Cardiac muscle cell (in vitro differentiated cells and primary cell): Measurements from ENCODE around the gene CYP46A1. TPM values are rescaled to one million over a fixed set of nuclear protein-coding genes. Genes with fewer than 3 reads are reported as not detected.

Experiments
- DNase-seq, 2 donors: peaks; one replicate each; pipeline versions ENCODE4 v3.0.0 to v3.0.0-alpha.2; 2010 to 2017; ENCODE audit warnings: low read depth in 1 of 2, low spot score in 1 of 2
- H3K27ac ChIP-seq: fragments of 200-600 bp; sonication (generic); 2 replicates; pipeline ENCODE4 v1.5.1; 2016
- H3K27me3 ChIP-seq: fragments of 200-600 bp; sonication (generic); 2 replicates; pipeline ENCODE4 v1.6.0; 2016; ENCODE audit warnings: control low read depth
- H3K36me3 ChIP-seq: fragments of 200-600 bp; sonication (generic); 2 replicates; pipeline ENCODE4 v1.5.1; 2016; ENCODE audit warnings: control low read depth
- H3K4me1 ChIP-seq: fragments of 200-600 bp; sonication (generic); 2 replicates; pipeline ENCODE4 v1.8.1; 2017; ENCODE audit warnings: low read depth, mild to moderate bottlenecking, mixed run types
- H3K4me3 ChIP-seq: fragments of 200-600 bp; sonication (generic); 2 replicates; pipeline ENCODE4 v1.5.1; 2016; ENCODE audit warnings: mild to moderate bottlenecking
- H3K9me3 ChIP-seq: fragments of 200-600 bp; sonication (generic); 2 replicates; pipeline ENCODE4 v1.5.1; 2017; ENCODE audit warnings: low read depth, mild to moderate bottlenecking, control low read depth
- CTCF ChIP-seq: IDR thresholded peaks from 2 replicates; pipeline ENCODE4 v1.5.1; 2012; ENCODE audit warnings: low read depth, mild to moderate bottlenecking, low read length
- polyA plus RNA-seq: library from polyadenylated mRNA; unstranded; fragments of >200 nt; fragmentation: Nextera tagmentation; extraction: Ambion mirVana; gene quantifications from 2 replicates; pipeline ENCODE4 v1.2.1, GENCODE V29; 2016
- total RNA-seq: library from RNA; depleted of rRNA; stranded (reverse); fragments of >200 nt; gene quantifications from 2 replicates; pipeline ENCODE4 v1.2.3, GENCODE V29; 2016

CYP46A1 gene
- total and polyA plus RNA-seq, 2 experiments from 2014 or later, result 11.1 to 15.0 TPM

DNA sequence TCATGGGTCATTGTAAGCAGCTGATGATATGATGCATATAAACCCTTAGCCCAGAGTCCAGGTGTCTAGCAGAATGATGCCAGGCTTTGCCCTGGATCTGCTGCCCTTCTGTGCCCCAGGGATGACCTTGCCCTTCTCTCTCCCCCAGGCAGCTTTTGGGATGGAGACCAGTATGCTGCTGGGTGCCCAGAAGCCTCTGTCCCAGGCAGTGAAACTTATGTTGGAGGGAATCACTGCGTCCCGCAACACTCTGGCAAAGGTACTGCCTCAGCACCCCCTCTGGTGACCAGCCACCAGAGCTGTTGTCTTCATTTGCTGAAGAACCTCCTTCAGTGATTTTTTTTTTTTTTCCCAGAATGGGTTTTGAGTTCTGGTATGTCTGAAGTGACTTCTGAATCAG, 23.3 kb downstream of the CYP46A1 start:
- no peaks in the 10 kb centered on the region for H3K4me1 ChIP-seq
- no peak overlapping the region for H3K27ac ChIP-seq
- H3K27me3 ChIP-seq, result no peaks in the 10 kb centered on the region
- no peak overlapping the region for H3K4me3 ChIP-seq
- DNase-seq, result no peak
- no peaks in the 10 kb centered on the region for H3K9me3 ChIP-seq
- peaks cover 3% of the 10 kb centered on the region for H3K36me3 ChIP-seq
- no peak for TF ChIP-seq CTCF

DNA sequence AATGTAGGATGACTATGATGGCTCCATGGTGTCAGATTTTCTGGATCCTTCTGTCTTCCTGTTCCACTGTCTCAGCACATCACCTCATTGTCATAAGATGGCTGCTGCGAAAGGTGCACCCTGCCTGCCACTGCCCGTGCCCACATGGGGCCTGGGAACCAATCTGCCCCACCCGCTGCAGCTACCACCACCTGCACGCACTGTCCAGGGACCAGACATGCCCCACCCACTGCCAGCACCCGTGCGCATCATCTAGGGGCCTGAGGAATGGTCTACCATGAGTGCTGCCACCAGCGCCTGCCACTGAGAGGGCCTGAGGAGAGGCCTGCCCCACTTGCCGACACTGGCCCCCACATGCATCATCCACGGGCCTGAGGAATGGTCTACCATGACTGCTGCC, 23.8 kb downstream of the CYP46A1 start:
- DNase-seq, result no peak
- Histone ChIP-seq H3K27ac (no peak overlapping the region), H3K27me3 (no peaks in the 10 kb centered on the region), H3K4me1 (no peaks in the 10 kb centered on the region), H3K36me3 (peaks cover 3% of the 10 kb centered on the region), H3K4me3 (no peak overlapping the region), H3K9me3 (no peaks in the 10 kb centered on the region)
- TF ChIP-seq CTCF, result no peak

GRCh38 chr14:99708449-99708848, 24.4 kb downstream of the CYP46A1 start:
- Histone ChIP-seq H3K36me3 (peaks cover 3% of the 10 kb centered on the region), H3K9me3 (no peaks in the 10 kb centered on the region), H3K4me3 (no peak overlapping the region), H3K27ac (no peak overlapping the region), H3K27me3 (no peaks in the 10 kb centered on the region), H3K4me1 (no peaks in the 10 kb centered on the region)
- DNase-seq, result no peak
- no peak for TF ChIP-seq CTCF

GRCh38 chr14:99713972-99714371, 29.9 kb downstream of the CYP46A1 start:
- Histone ChIP-seq H3K27ac (no peak overlapping the region), H3K4me1 (no peaks in the 10 kb centered on the region), H3K9me3 (no peaks in the 10 kb centered on the region), H3K36me3 (no peaks in the 10 kb centered on the region), H3K4me3 (no peak overlapping the region), H3K27me3 (no peaks in the 10 kb centered on the region)
- TF ChIP-seq CTCF, result no peak
- no peak for DNase-seq

DNA sequence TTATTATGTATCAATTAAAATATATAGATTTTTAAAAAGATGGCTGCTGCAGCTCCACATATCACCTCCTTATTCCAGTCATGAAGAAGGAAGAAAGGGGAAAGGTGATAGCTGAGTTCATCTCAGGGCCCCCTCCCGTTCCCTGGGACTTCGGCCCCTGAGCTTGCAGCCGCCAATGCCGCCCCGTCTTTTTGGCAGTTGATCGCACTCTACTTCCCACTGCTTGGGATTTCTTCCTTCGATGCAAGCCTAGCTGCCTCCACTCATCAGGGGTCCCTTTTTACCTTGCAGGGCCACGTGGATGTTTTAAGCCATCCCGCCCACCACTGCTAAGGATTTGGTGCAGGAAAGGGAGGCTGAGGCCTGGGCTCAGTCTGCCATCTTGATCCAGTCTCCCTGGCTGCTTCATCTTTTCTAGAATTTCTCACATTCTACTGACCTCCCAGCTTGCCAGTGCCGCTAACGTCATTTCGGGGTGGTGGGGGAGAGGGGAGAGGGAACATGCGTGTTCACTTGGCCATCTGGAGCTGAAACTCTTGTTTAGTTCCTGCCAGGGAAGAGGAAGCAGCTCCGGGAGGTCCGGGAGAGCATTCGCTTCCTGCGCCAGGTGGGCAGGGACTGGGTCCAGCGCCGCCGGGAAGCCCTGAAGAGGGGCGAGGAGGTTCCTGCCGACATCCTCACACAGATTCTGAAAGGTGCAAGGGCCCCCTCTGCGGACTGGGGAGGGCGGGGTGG, 31.3 kb downstream of the CYP46A1 start:
- no peak for DNase-seq
- Histone ChIP-seq H3K4me1 (no peaks in the 10 kb centered on the region), H3K9me3 (no peaks in the 10 kb centered on the region), H3K27ac (no peak overlapping the region), H3K36me3 (no peaks in the 10 kb centered on the region), H3K27me3 (no peaks in the 10 kb centered on the region), H3K4me3 (no peak overlapping the region)
- no peak for TF ChIP-seq CTCF
